Body of pancreas (tissue), 4 donors: ENCODE data around the gene UBE2L3.

ENCODE experiments used
- POLR2A ChIP-seq, 3 donors: fragments of 450-650 bp; IDR thresholded peaks; one replicate each; pipeline ENCODE4 v1.6.1; 2016; ENCODE audit warnings: antibody characterized with exemption in 3 of 3, mild to moderate bottlenecking in 2 of 3
- TF ChIP-seq, protein P1 (sequence below), 7 experiments: fragments of 450-650 bp in 4 of 7; fragments of 200-600 bp in 3 of 7; sonication (generic) in 3 of 7; IDR thresholded peaks; one replicate each; pipeline ENCODE4 v1.5.1; 2016 to 2019; ENCODE audit warnings: antibody characterized with exemption in 7 of 7

DNA sequence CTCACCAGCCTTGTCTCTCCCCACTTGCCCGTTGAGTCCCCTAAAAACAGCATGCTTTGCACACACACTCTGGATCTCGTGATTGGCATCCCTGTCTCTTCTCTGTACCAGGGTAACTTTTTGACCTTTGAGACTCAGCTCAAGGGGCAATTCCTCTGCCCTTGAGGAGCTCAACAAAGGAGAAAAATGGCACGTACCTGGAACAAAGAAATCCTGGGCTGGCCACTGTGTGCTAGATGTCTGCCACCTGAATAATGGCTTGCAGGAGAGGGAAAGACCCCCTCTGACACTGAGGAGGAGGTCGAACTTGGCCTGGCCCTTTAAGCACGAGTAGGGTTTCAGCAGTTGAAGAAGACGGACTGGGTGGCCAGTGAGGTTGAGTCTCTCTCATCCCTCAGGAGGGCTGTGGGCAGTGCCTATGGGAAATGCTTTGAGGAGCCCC is 5.8 kb downstream of the UBE2L3 start:
- no peak for TF ChIP-seq POLR2A (IDR thresholded peaks at IDR 0.05)
- TF ChIP-seq, protein P1, sequence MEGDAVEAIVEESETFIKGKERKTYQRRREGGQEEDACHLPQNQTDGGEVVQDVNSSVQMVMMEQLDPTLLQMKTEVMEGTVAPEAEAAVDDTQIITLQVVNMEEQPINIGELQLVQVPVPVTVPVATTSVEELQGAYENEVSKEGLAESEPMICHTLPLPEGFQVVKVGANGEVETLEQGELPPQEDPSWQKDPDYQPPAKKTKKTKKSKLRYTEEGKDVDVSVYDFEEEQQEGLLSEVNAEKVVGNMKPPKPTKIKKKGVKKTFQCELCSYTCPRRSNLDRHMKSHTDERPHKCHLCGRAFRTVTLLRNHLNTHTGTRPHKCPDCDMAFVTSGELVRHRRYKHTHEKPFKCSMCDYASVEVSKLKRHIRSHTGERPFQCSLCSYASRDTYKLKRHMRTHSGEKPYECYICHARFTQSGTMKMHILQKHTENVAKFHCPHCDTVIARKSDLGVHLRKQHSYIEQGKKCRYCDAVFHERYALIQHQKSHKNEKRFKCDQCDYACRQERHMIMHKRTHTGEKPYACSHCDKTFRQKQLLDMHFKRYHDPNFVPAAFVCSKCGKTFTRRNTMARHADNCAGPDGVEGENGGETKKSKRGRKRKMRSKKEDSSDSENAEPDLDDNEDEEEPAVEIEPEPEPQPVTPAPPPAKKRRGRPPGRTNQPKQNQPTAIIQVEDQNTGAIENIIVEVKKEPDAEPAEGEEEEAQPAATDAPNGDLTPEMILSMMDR (IDR thresholded peaks at IDR 0.05): no peak
